Measurements from ENCODE around the gene TEX13B.

The TEX13B gene

GRCh38 chrX:107935664-107936433 is 46.3 kb downstream of the TEX13B start:
- DNase-seq = no peak

- no peak for DNase-seq
Observed at GRCh38 chrX:107935200-107935599, 47.0 kb downstream of the TEX13B start.

GRCh38 chrX:107934262-107934661 is 47.9 kb downstream of the TEX13B start:
- DNase-seq = no peak
